ENCODE data around the gene EXOC6B. TPM values are rescaled to one million over a fixed set of nuclear protein-coding genes. Genes with fewer than 3 reads are reported as not detected.
"Not testable (repeated sequence)": the region's sequence is repeated elsewhere in the genome, so short reads cannot be mapped to it uniquely, and the experiment has no call there.

EXOC6B gene
- polyA plus RNA-seq, 1 donor from 2014 or later = 3.2 TPM

GRCh38 chr2:72676341-72677025 lies 149.3 kb downstream of the EXOC6B start:
- no peaks in the 10 kb centered on the region for H3K27me3 Mint-ChIP-seq
- no peak overlapping the region for H3K27ac Mint-ChIP-seq
- H3K4me1 Mint-ChIP-seq = peaks cover 0 to 3% (median 0%) of the 10 kb centered on the region in 3 donors
- H3K36me3 Mint-ChIP-seq = peaks cover 8% of the 10 kb centered on the region
- H3K9me3 Mint-ChIP-seq = no peaks in the 10 kb centered on the region
- no peak overlapping the region for H3K4me3 Mint-ChIP-seq

- H3K9me3 Mint-ChIP-seq = no peaks in the 10 kb centered on the region
- H3K4me1 Mint-ChIP-seq = peaks cover 0 to 3% (median 0%) of the 10 kb centered on the region in 3 donors
- no peaks in the 10 kb centered on the region for H3K27me3 Mint-ChIP-seq
- H3K27ac Mint-ChIP-seq = no peak overlapping the region
- H3K4me3 Mint-ChIP-seq = no peak overlapping the region
- H3K36me3 Mint-ChIP-seq = peaks cover 8% of the 10 kb centered on the region
Observed at GRCh38 chr2:72674982-72675915, 150.6 kb downstream of the EXOC6B start.

GRCh38 chr2:72673279-72673678 lies 152.6 kb downstream of the EXOC6B start:
- Mint-ChIP-seq H3K27ac (no peak overlapping the region), H3K36me3 (peaks cover 13% of the 10 kb centered on the region), H3K27me3 (no peaks in the 10 kb centered on the region), H3K4me3 (no peak overlapping the region), H3K4me1 (peaks cover 0 to 3% (median 0%) of the 10 kb centered on the region in 3 donors), H3K9me3 (peaks cover 3 to 5% (median 5%) of the 10 kb centered on the region in 3 donors)

GRCh38 chr2:72669121-72669520 lies 156.7 kb downstream of the EXOC6B start:
- H3K27ac Mint-ChIP-seq = no peak overlapping the region
- peaks cover 6 to 21% (median 15%) of the 10 kb centered on the region in 3 donors for H3K9me3 Mint-ChIP-seq
- H3K4me1 Mint-ChIP-seq = no peaks in the 10 kb centered on the region
- H3K36me3 Mint-ChIP-seq = peaks cover 12% of the 10 kb centered on the region
- H3K27me3 Mint-ChIP-seq = no peaks in the 10 kb centered on the region
- H3K4me3 Mint-ChIP-seq = no peak overlapping the region

GRCh38 chr2:72668647-72669046 lies 157.2 kb downstream of the EXOC6B start:
- Mint-ChIP-seq H3K9me3 (peaks cover 6 to 24% (median 15%) of the 10 kb centered on the region in 3 donors), H3K27me3 (no peaks in the 10 kb centered on the region), H3K4me1 (no peaks in the 10 kb centered on the region), H3K27ac (no peak overlapping the region), H3K36me3 (peaks cover 12% of the 10 kb centered on the region), H3K4me3 (no peak overlapping the region)

- H3K4me1 Mint-ChIP-seq = peaks cover 0 to 5% (median 1%) of the 10 kb centered on the region in 3 donors
- H3K4me3 Mint-ChIP-seq = no peak overlapping the region
- H3K27me3 Mint-ChIP-seq = no peaks in the 10 kb centered on the region
- peaks cover 6 to 24% (median 18%) of the 10 kb centered on the region in 3 donors for H3K9me3 Mint-ChIP-seq
- peaks cover 14% of the 10 kb centered on the region for H3K36me3 Mint-ChIP-seq
- H3K27ac Mint-ChIP-seq = no peak overlapping the region
Observed at GRCh38 chr2:72665448-72665847, 160.4 kb downstream of the EXOC6B start.

GRCh38 chr2:72661985-72662384 lies 163.8 kb downstream of the EXOC6B start:
- Mint-ChIP-seq H3K36me3 (peaks cover 12% of the 10 kb centered on the region), H3K9me3 (peaks cover 0 to 11% (median 6%) of the 10 kb centered on the region in 3 donors), H3K4me3 (no peak overlapping the region), H3K27me3 (no peaks in the 10 kb centered on the region), H3K4me1 (peaks cover 0 to 5% (median 1%) of the 10 kb centered on the region in 3 donors), H3K27ac (no peak overlapping the region)

GRCh38 chr2:72649810-72650209 lies 176.0 kb downstream of the EXOC6B start:
- peaks cover 11% of the 10 kb centered on the region for H3K36me3 Mint-ChIP-seq
- no peak overlapping the region for H3K4me3 Mint-ChIP-seq
- H3K9me3 Mint-ChIP-seq = peaks cover 5 to 24% (median 12%) of the 10 kb centered on the region in 3 donors
- H3K27me3 Mint-ChIP-seq = no peaks in the 10 kb centered on the region
- no peak overlapping the region for H3K27ac Mint-ChIP-seq
- H3K4me1 Mint-ChIP-seq = peaks cover 0 to 2% (median 0%) of the 10 kb centered on the region in 3 donors

- H3K4me3 Mint-ChIP-seq, H3K4me1 Mint-ChIP-seq, H3K27ac Mint-ChIP-seq, H3K27me3 Mint-ChIP-seq, H3K36me3 Mint-ChIP-seq: not testable (repeated sequence)
- H3K9me3 Mint-ChIP-seq = peaks cover 0 to 19% (median 17%) of the 10 kb centered on the region in 3 donors
Observed at GRCh38 chr2:72641221-72641620, 184.6 kb downstream of the EXOC6B start.

- peaks cover 0 to 5% (median 1%) of the 10 kb centered on the region in 3 donors for H3K4me1 Mint-ChIP-seq
- no peak overlapping the region for H3K27ac Mint-ChIP-seq
- no peaks in the 10 kb centered on the region for H3K36me3 Mint-ChIP-seq
- no peaks in the 10 kb centered on the region for H3K27me3 Mint-ChIP-seq
- peak overlapping the region in 1 of 4 donors; percentile 47 for H3K4me3 Mint-ChIP-seq
- peaks cover 0 to under 1% (median 0%) of the 10 kb centered on the region in 3 donors for H3K9me3 Mint-ChIP-seq
Observed at GRCh38 chr2:72638600-72639211, 187.1 kb downstream of the EXOC6B start.

GRCh38 chr2:72636210-72636609 lies 189.6 kb downstream of the EXOC6B start:
- Mint-ChIP-seq H3K9me3 (no peaks in the 10 kb centered on the region), H3K27me3 (no peaks in the 10 kb centered on the region), H3K4me3 (no peak overlapping the region), H3K36me3 (no peaks in the 10 kb centered on the region), H3K27ac (no peak overlapping the region), H3K4me1 (peaks cover 0 to 5% (median 1%) of the 10 kb centered on the region in 3 donors)

GRCh38 chr2:72630767-72631166 lies 195.1 kb downstream of the EXOC6B start:
- H3K27me3 Mint-ChIP-seq = no peaks in the 10 kb centered on the region
- no peak overlapping the region for H3K4me3 Mint-ChIP-seq
- H3K9me3 Mint-ChIP-seq = no peaks in the 10 kb centered on the region
- no peak overlapping the region for H3K27ac Mint-ChIP-seq
- H3K4me1 Mint-ChIP-seq = peaks cover 0 to 5% (median 0%) of the 10 kb centered on the region in 3 donors
- H3K36me3 Mint-ChIP-seq = no peaks in the 10 kb centered on the region

GRCh38 chr2:72629062-72629461 lies 196.8 kb downstream of the EXOC6B start:
- Mint-ChIP-seq H3K4me3 (no peak overlapping the region), H3K36me3 (no peaks in the 10 kb centered on the region), H3K27me3 (no peaks in the 10 kb centered on the region)

GRCh38 chr2:72627083-72627482 lies 198.8 kb downstream of the EXOC6B start:
- no peaks in the 10 kb centered on the region for H3K27me3 Mint-ChIP-seq
- H3K4me1 Mint-ChIP-seq = peaks cover 0 to 4% (median 0%) of the 10 kb centered on the region in 3 donors
- H3K4me3 Mint-ChIP-seq = no peak overlapping the region
- H3K36me3 Mint-ChIP-seq = no peaks in the 10 kb centered on the region
- no peak overlapping the region for H3K27ac Mint-ChIP-seq
- H3K9me3 Mint-ChIP-seq = no peaks in the 10 kb centered on the region

More at GRCh38 chr2:72629062-72629461, 196.8 kb downstream of the EXOC6B start:
- H3K4me1 Mint-ChIP-seq = no peaks in the 10 kb centered on the region
- H3K9me3 Mint-ChIP-seq = no peaks in the 10 kb centered on the region
- no peak overlapping the region for H3K27ac Mint-ChIP-seq

GRCh38 chr2:72625366-72625765 lies 200.5 kb downstream of the EXOC6B start:
- H3K27ac Mint-ChIP-seq = no peak overlapping the region
- peaks cover 0 to 4% (median 0%) of the 10 kb centered on the region in 3 donors for H3K4me1 Mint-ChIP-seq

More at GRCh38 chr2:72625366-72625765, 200.5 kb downstream of the EXOC6B start:
- H3K4me3 Mint-ChIP-seq = no peak overlapping the region
- H3K27me3 Mint-ChIP-seq = no peaks in the 10 kb centered on the region
- no peaks in the 10 kb centered on the region for H3K9me3 Mint-ChIP-seq
- no peaks in the 10 kb centered on the region for H3K36me3 Mint-ChIP-seq

All from IgD-negative memory B cell (primary cell).